Measurements from ENCODE around the gene RYR2.

The RYR2 gene

DNA sequence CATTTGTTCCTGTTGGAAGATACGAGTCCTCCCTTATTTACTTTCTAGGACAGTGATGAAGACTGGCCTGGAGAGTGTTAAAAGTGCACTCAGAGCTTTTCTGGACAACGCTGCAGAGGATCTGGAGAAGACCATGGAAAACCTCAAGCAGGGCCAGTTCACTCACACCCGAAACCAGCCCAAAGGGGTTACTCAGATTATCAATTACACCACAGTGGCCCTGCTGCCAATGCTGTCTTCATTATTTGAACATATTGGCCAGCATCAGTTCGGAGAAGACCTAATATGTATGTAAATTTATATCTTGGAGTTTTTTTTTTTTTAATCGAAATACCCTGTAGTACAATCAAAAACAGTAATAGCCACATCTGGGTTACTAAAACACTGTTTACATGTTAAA lies 658.2 kb downstream of the RYR2 start:
- TF ChIP-seq, protein P1, sequence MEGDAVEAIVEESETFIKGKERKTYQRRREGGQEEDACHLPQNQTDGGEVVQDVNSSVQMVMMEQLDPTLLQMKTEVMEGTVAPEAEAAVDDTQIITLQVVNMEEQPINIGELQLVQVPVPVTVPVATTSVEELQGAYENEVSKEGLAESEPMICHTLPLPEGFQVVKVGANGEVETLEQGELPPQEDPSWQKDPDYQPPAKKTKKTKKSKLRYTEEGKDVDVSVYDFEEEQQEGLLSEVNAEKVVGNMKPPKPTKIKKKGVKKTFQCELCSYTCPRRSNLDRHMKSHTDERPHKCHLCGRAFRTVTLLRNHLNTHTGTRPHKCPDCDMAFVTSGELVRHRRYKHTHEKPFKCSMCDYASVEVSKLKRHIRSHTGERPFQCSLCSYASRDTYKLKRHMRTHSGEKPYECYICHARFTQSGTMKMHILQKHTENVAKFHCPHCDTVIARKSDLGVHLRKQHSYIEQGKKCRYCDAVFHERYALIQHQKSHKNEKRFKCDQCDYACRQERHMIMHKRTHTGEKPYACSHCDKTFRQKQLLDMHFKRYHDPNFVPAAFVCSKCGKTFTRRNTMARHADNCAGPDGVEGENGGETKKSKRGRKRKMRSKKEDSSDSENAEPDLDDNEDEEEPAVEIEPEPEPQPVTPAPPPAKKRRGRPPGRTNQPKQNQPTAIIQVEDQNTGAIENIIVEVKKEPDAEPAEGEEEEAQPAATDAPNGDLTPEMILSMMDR (IDR thresholded peaks at IDR 0.05; ENCODE audit: low read depth, low read length), result no peak

GRCh38 chr1:237701534-237701933 lies 659.5 kb downstream of the RYR2 start:
- DNase-seq (ENCODE audit: low read depth in 2 of 2), result no peak
- no peak overlapping the region for H3K4me3 ChIP-seq (replicated peaks in 1 of 2; ENCODE audit: low read depth in 2 of 2, low read length in 2 of 2)
- TF ChIP-seq, protein P1 (IDR thresholded peaks at IDR 0.05; ENCODE audit: low read depth, low read length), result no peak

More for the DNA sequence above, 658.2 kb downstream of the RYR2 start:
- DNase-seq (ENCODE audit: low read depth in 2 of 2), result no peak
- H3K4me3 ChIP-seq (replicated peaks in 1 of 2; ENCODE audit: low read depth in 2 of 2, low read length in 2 of 2), result no peak overlapping the region

GRCh38 chr1:237702161-237702560 lies 660.2 kb downstream of the RYR2 start:
- no peak overlapping the region for H3K4me3 ChIP-seq (replicated peaks in 1 of 2; ENCODE audit: low read depth in 2 of 2, low read length in 2 of 2)
- TF ChIP-seq, protein P1 (IDR thresholded peaks at IDR 0.05; ENCODE audit: low read depth, low read length), result no peak
- DNase-seq (ENCODE audit: low read depth in 2 of 2), result no peak

DNA sequence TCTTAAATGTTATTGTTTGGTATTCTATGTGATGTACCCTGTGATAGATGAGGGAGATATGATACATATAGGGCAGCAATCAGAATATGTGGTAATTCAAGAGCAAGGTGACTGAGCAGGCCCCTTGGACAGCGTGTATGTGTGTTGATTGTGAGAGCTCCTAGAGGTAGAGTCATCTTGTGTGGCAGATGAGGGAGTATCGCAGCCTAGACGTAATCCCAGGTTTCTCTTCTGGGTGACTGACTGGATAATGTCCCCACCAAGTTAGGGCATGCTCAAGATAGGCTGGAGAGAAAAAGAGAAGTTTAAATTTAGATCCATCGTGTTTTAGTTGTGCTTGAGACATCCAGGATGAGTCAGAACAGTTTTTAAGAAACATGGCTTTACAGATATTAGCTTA lies 663.5 kb downstream of the RYR2 start:
- no peak for DNase-seq (ENCODE audit: low read depth in 2 of 2)
- TF ChIP-seq, protein P1 (IDR thresholded peaks at IDR 0.05; ENCODE audit: low read depth, low read length), result no peak
- no peak overlapping the region for H3K4me3 ChIP-seq (replicated peaks in 1 of 2; ENCODE audit: low read depth in 2 of 2, low read length in 2 of 2)

DNA sequence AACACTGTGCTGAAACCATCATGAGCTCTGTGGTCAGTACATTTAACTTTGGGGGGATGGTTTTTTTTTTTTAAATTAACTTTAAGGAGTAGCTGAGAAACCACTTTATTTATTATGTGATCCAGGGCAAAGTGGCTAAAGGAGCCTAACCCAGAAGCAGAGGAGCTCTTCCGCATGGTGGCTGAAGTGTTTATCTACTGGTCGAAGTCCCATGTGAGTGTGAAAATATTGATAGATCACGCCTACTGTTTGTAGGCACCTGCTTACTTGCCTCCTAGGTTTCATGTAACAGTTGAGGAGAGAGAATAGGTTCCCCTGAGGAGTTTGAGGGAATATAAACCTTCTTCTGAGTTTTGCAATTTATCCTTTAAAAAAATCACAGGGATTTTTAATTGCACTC lies 667.4 kb downstream of the RYR2 start:
- DNase-seq (ENCODE audit: low read depth in 2 of 2), result no peak
- TF ChIP-seq, protein P1 (IDR thresholded peaks at IDR 0.05; ENCODE audit: low read depth, low read length), result no peak
- no peak overlapping the region for H3K4me3 ChIP-seq (replicated peaks in 1 of 2; ENCODE audit: low read depth in 2 of 2, low read length in 2 of 2)

GRCh38 chr1:237711281-237711680 lies 669.3 kb downstream of the RYR2 start:
- H3K4me3 ChIP-seq (replicated peaks in 1 of 2; ENCODE audit: low read depth in 2 of 2, low read length in 2 of 2), result no peak overlapping the region
- TF ChIP-seq, protein P1 (IDR thresholded peaks at IDR 0.05; ENCODE audit: low read depth, low read length), result no peak
- no peak for DNase-seq (ENCODE audit: low read depth in 2 of 2)

DNA sequence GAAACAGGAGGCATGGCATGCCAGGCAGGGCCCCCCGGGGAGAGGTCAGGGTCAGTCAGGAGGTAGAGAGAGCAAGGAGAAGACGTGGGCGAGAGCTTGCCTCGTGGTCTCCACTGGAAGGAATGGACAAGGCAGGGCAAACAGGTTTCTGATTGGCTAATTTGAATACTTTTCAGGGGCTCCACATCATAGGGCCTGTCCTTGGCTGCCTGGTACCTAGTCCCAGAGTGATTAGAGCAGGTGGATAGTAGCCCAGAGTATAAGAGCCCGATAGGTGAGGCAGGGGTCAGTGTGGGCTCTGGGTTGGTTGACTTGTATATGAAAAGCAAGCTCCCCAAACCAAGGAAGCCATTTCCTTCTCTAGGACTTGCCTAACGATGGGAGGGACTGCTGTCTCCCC lies 670.1 kb downstream of the RYR2 start:
- no peak overlapping the region for H3K4me3 ChIP-seq (replicated peaks in 1 of 2; ENCODE audit: low read depth in 2 of 2, low read length in 2 of 2)
- TF ChIP-seq, protein P1 (IDR thresholded peaks at IDR 0.05; ENCODE audit: low read depth, low read length), result no peak
- no peak for DNase-seq (ENCODE audit: low read depth in 2 of 2)

Measured in cardiac fibroblast (primary cell).